NCI-H2107 treated with DMSO at 0.1 percent for 48 hours (cell line): Measurements from ENCODE around the gene RPAP3.

ENCODE experiments used
- DNase-seq: peaks from one replicate; lab custom pipeline; 2025; ENCODE audit not compliant: unreplicated experiment; lab: John Stamatoyannopoulos, UW

Gene RPAP3

GRCh38 chr12:47611906-47612305 lies 93.9 kb downstream of the RPAP3 start:
- DNase-seq, result no peak
